RWPE1 (cell line): ENCODE measurements around the gene C11orf87.

Experiments used
- CTCF ChIA-PET: fragments of 350-600 bp; sonication (Branson Sonifier 250); formaldehyde crosslinking; extraction: SDS; loops from one replicate; lab custom pipeline; 2021; lab: Yijun Ruan, JAX
- POLR2A ChIA-PET: fragments of 400-600 bp; formaldehyde crosslinking; extraction: SDS; loops from one replicate; lab custom pipeline; 2020; ENCODE audit warnings: antibody characterized with exemption; ENCODE audit not compliant: low non-redundant PET; lab: Yijun Ruan, JAX
- DNase-seq: peaks from one replicate; pipeline ENCODE4 v3.0.0; 2012; ENCODE audit warnings: low spot score
- H3K27ac ChIP-seq: fragments of 450-650 bp; 2 replicates; pipeline ENCODE4 v1.5.1; 2017
- TF ChIP-seq, protein P1 (sequence below): fragments of 450-650 bp; conservative IDR thresholded peaks from 2 replicates; pipeline ENCODE4 v1.5.1; 2017; ENCODE audit warnings: low read depth, mild to moderate bottlenecking

Gene C11orf87

DNA sequence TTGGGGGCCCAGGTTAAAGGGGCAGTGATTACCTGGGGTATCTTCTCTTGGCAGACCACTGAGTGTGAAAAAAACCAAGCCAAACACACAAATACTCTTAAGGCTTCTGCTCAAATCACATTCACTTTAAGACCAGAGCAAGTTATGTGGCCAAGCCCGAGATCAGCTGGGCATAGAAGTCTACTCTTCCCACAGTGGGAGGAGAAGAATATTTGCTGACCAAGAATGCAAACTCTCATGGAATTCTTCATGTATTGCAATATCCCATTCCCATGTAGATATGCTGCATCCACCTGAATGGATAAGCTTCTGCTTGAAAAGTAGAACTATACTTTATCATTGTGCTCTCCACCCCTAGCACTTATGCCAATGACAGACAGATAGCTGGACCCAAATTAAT lies 37.1 kb upstream of the C11orf87 start:
- CTCF ChIA-PET: no interaction called here

DNA sequence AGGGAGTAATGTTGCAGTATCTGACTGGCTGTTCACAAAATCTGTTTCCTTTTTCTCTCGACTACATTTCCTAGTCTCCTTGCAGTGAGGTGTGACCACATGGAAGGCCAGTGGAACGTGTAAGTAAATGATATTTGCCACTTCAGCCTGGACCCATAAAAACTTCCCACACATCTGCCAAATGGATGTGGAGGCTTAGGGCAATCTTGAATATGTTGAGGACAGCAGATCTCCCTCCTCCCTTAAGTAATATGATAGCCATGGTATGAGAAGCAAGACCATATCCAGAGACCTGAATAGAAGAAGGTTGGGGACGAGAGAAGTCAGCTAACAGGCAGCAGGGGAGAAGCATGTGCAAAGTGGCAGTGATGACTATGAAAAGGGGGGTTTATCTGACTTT lies 33.0 kb upstream of the C11orf87 start:
- CTCF ChIA-PET: no interaction called here
- DNase-seq: no peak
- TF ChIP-seq, protein P1, sequence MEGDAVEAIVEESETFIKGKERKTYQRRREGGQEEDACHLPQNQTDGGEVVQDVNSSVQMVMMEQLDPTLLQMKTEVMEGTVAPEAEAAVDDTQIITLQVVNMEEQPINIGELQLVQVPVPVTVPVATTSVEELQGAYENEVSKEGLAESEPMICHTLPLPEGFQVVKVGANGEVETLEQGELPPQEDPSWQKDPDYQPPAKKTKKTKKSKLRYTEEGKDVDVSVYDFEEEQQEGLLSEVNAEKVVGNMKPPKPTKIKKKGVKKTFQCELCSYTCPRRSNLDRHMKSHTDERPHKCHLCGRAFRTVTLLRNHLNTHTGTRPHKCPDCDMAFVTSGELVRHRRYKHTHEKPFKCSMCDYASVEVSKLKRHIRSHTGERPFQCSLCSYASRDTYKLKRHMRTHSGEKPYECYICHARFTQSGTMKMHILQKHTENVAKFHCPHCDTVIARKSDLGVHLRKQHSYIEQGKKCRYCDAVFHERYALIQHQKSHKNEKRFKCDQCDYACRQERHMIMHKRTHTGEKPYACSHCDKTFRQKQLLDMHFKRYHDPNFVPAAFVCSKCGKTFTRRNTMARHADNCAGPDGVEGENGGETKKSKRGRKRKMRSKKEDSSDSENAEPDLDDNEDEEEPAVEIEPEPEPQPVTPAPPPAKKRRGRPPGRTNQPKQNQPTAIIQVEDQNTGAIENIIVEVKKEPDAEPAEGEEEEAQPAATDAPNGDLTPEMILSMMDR: no peak
- POLR2A ChIA-PET: no interaction called here
- H3K27ac ChIP-seq: no peak overlapping the region

More for the DNA sequence above, 37.1 kb upstream of the C11orf87 start:
- H3K27ac ChIP-seq: no peak overlapping the region
- no peak for DNase-seq
- POLR2A ChIA-PET: no interaction called here
- TF ChIP-seq, protein P1: no peak

DNA sequence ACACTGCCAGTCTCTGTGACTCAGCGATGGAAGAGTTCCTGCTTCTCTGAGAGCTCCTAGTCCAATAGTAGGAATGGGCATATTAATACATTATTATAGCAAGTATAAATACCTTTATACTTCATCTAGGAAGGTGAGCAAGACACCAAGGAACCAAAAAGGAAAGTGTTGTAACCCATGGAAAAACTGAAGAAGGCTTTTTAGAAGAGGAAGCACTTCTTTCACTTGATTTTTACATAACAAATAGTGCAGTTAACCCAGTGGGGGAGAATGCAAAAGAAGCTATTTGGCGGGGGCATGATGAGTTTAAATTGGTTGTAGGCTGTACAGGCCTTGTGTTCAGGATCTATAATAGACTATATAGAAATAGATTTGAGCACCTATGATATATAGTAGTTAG lies 31.2 kb upstream of the C11orf87 start:
- DNase-seq: no peak
- ChIA-PET CTCF (no interaction called here), POLR2A (no interaction called here)
- TF ChIP-seq, protein P1: no peak
- H3K27ac ChIP-seq: no peak overlapping the region

DNA sequence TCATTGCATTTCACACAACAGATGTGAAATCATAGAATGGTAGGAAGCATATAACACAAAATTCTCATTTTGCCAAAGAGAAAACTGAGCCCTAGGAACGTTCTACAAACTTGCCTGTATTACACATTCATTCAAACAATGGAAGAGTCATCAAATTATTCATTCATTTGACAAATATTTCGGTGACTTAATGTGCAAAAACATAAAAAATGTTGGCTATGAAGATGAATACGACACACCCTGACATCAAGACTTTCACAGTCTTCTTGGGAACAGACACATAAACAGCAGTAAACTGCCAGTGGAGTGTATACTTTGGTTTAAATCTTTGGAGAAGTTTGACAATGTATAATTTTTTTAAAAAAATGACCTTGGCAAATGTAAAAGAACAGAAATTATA lies 20.4 kb upstream of the C11orf87 start:
- CTCF ChIA-PET: interaction anchor here (0.6 kb wide), 1 partner anchor 698 kb away, joined by 5 read pairs; no protein-coding TSS in a partner anchor
- no peak overlapping the region for H3K27ac ChIP-seq
- TF ChIP-seq, protein P1: no peak
- POLR2A ChIA-PET: no interaction called here
- DNase-seq: no peak

DNA sequence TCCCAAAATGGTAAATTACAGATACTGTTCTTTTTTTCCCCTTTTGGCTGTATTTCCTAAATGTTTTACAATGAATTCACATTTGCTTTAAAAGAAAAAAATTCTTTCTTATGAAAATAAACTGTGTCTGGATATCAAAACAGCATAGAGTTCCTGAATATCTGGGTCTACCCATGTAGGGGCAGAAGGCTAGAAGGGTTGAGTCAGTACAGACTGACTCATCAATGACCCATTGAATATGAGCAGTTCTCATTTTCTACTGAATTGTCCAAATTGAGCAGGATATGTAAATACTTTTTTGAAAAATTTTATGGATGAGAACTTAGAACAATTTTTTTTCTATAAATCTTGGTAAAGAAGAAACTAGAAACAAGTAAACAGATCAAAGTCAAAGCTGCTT lies 16.3 kb upstream of the C11orf87 start:
- ChIA-PET CTCF (no interaction called here), POLR2A (no interaction called here)
- no peak overlapping the region for H3K27ac ChIP-seq
- TF ChIP-seq, protein P1: no peak
- DNase-seq: no peak

DNA sequence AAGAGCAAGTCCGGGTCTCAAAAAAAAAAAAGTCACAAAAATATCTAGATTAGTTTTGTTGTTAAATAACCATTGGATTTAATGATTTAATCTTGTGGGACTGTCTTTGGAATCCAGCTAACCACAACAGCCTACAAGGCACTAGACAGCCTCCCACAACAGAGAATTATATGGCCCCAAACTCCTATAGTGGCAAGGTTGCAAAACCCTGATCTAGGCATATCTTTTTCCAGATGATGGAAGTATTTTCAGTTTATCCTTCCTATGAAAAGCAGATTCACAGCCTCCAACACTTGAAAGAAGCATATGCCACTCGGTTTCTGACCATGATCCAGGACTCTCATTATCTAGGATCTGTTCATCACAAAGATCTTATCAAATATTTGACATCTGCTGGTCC lies 5.4 kb upstream of the C11orf87 start:
- no peak overlapping the region for H3K27ac ChIP-seq
- TF ChIP-seq, protein P1: no peak
- CTCF ChIA-PET: no interaction called here
- POLR2A ChIA-PET: no interaction called here
- DNase-seq: no peak

DNA sequence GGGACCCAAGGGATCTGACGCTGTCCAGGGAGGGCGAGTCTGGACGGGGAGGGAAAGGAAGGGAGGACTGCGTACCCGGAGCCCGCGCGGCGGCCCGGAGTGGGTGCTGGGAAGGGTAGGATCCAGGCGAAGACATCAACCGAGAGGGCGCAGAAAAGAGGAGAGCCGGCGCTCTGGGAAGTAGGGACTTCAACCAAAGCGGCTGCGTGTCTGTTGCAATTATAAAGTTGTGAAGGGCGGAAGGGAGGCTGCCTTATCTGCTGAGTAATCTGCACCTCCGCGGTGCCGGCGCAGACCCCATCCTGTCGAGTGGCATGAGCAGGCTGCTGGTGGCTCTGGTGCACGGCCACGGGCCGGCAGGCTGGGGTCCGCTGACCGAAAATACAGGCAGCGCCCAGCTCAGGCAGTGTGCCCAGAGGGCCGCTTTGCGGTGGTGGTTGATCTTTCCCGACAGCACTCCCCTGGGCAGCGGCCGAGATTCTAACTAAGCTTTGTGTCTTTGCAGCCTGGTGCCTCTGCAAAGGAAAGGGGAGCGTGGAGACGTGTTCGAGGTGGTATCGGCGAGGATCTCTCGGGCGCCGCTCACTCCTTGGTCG lies 978 bp downstream of the C11orf87 start:
- TF ChIP-seq, protein P1: no peak
- no peak for DNase-seq
- ChIA-PET POLR2A (no interaction called here), CTCF (interaction anchor here (0.7 kb wide), 1 partner anchor 26 kb away, joined by 4 read pairs; no protein-coding TSS in a partner anchor)
- no peak overlapping the region for H3K27ac ChIP-seq
